H1 (cell line): ENCODE measurements around the gene EEPD1.

Source experiments
- TEAD4 ChIP-seq: IDR thresholded peaks from 2 replicates; pipeline ENCODE4 v1.6.1; 2012; ENCODE audit warnings: low read depth, low read length, inconsistent platforms, mixed read lengths
- TF ChIP-seq, protein P1 (sequence below): IDR thresholded peaks from 2 replicates; pipeline ENCODE4 v1.6.1; 2012; ENCODE audit warnings: low read length, inconsistent platforms

DNA sequence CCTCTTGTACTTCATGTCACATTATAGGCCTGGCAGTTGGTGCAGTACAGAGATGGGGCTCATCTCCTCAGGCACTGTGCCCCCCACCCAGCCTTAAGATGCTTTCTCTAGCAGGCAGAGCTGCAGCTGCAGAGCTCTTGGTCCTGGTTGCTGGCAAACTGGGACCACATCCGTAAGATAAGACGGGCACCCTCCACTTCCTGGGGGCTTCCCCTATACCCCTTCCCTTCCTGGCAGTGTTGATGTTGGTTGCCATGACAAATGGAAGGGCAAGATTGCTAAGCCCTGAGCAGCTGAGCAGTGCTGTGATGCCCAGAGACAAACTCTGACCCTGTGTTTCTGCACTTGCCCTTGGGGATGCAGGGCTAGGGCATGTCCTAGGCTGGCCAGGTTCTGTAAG is 133.2 kb downstream of the EEPD1 start:
- TF ChIP-seq, protein P1, sequence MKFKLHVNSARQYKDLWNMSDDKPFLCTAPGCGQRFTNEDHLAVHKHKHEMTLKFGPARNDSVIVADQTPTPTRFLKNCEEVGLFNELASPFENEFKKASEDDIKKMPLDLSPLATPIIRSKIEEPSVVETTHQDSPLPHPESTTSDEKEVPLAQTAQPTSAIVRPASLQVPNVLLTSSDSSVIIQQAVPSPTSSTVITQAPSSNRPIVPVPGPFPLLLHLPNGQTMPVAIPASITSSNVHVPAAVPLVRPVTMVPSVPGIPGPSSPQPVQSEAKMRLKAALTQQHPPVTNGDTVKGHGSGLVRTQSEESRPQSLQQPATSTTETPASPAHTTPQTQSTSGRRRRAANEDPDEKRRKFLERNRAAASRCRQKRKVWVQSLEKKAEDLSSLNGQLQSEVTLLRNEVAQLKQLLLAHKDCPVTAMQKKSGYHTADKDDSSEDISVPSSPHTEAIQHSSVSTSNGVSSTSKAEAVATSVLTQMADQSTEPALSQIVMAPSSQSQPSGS, result no peak
- no peak for TF ChIP-seq TEAD4
